IPS-18a (cell line): ENCODE results near the gene CA10.

Source experiments
- H3K27ac ChIP-seq: one replicate; pipeline ENCODE4 v1.5.1; 2013; ENCODE audit warnings: low read length
- H3K27me3 ChIP-seq: one replicate; pipeline ENCODE4 v1.6.1; 2013; ENCODE audit warnings: mild to moderate bottlenecking, low read length; ENCODE audit not compliant: control insufficient read depth, insufficient read depth
- H3K36me3 ChIP-seq: one replicate; pipeline ENCODE4 v1.6.1; 2013; ENCODE audit warnings: low read depth, low read length; ENCODE audit not compliant: control insufficient read depth
- H3K4me1 ChIP-seq: one replicate; pipeline ENCODE4 v1.6.1; 2013; ENCODE audit warnings: low read depth, low read length; ENCODE audit not compliant: control insufficient read depth
- H3K4me3 ChIP-seq: one replicate; pipeline ENCODE4 v1.5.1; 2013; ENCODE audit warnings: low read length
- H3K9ac ChIP-seq: one replicate; pipeline ENCODE4 v1.6.1; 2013; ENCODE audit warnings: mild to moderate bottlenecking, low read length, moderate library complexity
- H3K9me3 ChIP-seq: one replicate; pipeline ENCODE4 v1.6.1; 2013; ENCODE audit warnings: low read depth, low read length; ENCODE audit not compliant: control insufficient read depth

The CA10 gene

GRCh38 chr17:51646539-51646938 is 512.0 kb downstream of the CA10 start:
- no peak overlapping the region for H3K4me3 ChIP-seq
- peaks cover 7% of the 10 kb centered on the region for H3K4me1 ChIP-seq
- no peaks in the 10 kb centered on the region for H3K9me3 ChIP-seq
- no peaks in the 10 kb centered on the region for H3K27me3 ChIP-seq
- H3K9ac ChIP-seq = no peak overlapping the region
- H3K36me3 ChIP-seq = no peaks in the 10 kb centered on the region
- H3K27ac ChIP-seq = no peak overlapping the region

- H3K36me3 ChIP-seq = no peaks in the 10 kb centered on the region
- no peak overlapping the region for H3K4me3 ChIP-seq
- no peaks in the 10 kb centered on the region for H3K27me3 ChIP-seq
- peaks cover 7% of the 10 kb centered on the region for H3K4me1 ChIP-seq
- H3K27ac ChIP-seq = no peak overlapping the region
- no peaks in the 10 kb centered on the region for H3K9me3 ChIP-seq
- no peak overlapping the region for H3K9ac ChIP-seq
Observed at GRCh38 chr17:51645056-51645455, 513.5 kb downstream of the CA10 start.

- Histone ChIP-seq H3K27me3 (no peaks in the 10 kb centered on the region), H3K36me3 (no peaks in the 10 kb centered on the region), H3K4me3 (no peak overlapping the region), H3K27ac (no peak overlapping the region), H3K9me3 (no peaks in the 10 kb centered on the region), H3K9ac (no peak overlapping the region), H3K4me1 (peaks cover 12% of the 10 kb centered on the region)
Observed at GRCh38 chr17:51643702-51644490, 514.6 kb downstream of the CA10 start.

GRCh38 chr17:51642029-51642428 is 516.5 kb downstream of the CA10 start:
- H3K4me1 ChIP-seq = peaks cover 10% of the 10 kb centered on the region
- H3K27me3 ChIP-seq = no peaks in the 10 kb centered on the region
- no peaks in the 10 kb centered on the region for H3K36me3 ChIP-seq
- no peak overlapping the region for H3K4me3 ChIP-seq
- H3K9ac ChIP-seq = no peak overlapping the region
- no peak overlapping the region for H3K27ac ChIP-seq
- H3K9me3 ChIP-seq = no peaks in the 10 kb centered on the region

- Histone ChIP-seq H3K9me3 (no peaks in the 10 kb centered on the region), H3K27me3 (no peaks in the 10 kb centered on the region), H3K4me3 (no peak overlapping the region), H3K27ac (no peak overlapping the region), H3K36me3 (no peaks in the 10 kb centered on the region), H3K9ac (no peak overlapping the region), H3K4me1 (peaks cover 5% of the 10 kb centered on the region)
Observed at GRCh38 chr17:51640108-51640622, 518.3 kb downstream of the CA10 start.

GRCh38 chr17:51638971-51639370 is 519.5 kb downstream of the CA10 start:
- H3K27me3 ChIP-seq = no peaks in the 10 kb centered on the region
- H3K36me3 ChIP-seq = no peaks in the 10 kb centered on the region
- H3K27ac ChIP-seq = no peak overlapping the region

GRCh38 chr17:51636291-51636690 is 522.2 kb downstream of the CA10 start:
- no peak overlapping the region for H3K27ac ChIP-seq
- H3K36me3 ChIP-seq = no peaks in the 10 kb centered on the region
- H3K27me3 ChIP-seq = no peaks in the 10 kb centered on the region
- H3K9me3 ChIP-seq = no peaks in the 10 kb centered on the region
- H3K4me1 ChIP-seq = peaks cover 5% of the 10 kb centered on the region
- no peak overlapping the region for H3K9ac ChIP-seq
- H3K4me3 ChIP-seq = no peak overlapping the region

More at GRCh38 chr17:51638971-51639370, 519.5 kb downstream of the CA10 start:
- H3K9me3 ChIP-seq = no peaks in the 10 kb centered on the region
- H3K4me3 ChIP-seq = no peak overlapping the region
- H3K4me1 ChIP-seq = peaks cover 5% of the 10 kb centered on the region
- no peak overlapping the region for H3K9ac ChIP-seq

- no peaks in the 10 kb centered on the region for H3K27me3 ChIP-seq
- H3K9me3 ChIP-seq = no peaks in the 10 kb centered on the region
- H3K27ac ChIP-seq = no peak overlapping the region
- no peak overlapping the region for H3K9ac ChIP-seq
- no peaks in the 10 kb centered on the region for H3K36me3 ChIP-seq
- H3K4me1 ChIP-seq = peaks cover 7% of the 10 kb centered on the region
- H3K4me3 ChIP-seq = no peak overlapping the region
Observed at GRCh38 chr17:51630101-51630671, 528.3 kb downstream of the CA10 start.

GRCh38 chr17:51629232-51629631 is 529.3 kb downstream of the CA10 start:
- no peaks in the 10 kb centered on the region for H3K27me3 ChIP-seq
- no peaks in the 10 kb centered on the region for H3K36me3 ChIP-seq
- no peak overlapping the region for H3K9ac ChIP-seq
- H3K9me3 ChIP-seq = no peaks in the 10 kb centered on the region
- no peak overlapping the region for H3K27ac ChIP-seq
- no peak overlapping the region for H3K4me3 ChIP-seq
- H3K4me1 ChIP-seq = peaks cover 7% of the 10 kb centered on the region

- no peaks in the 10 kb centered on the region for H3K9me3 ChIP-seq
- H3K9ac ChIP-seq = no peak overlapping the region
- H3K27me3 ChIP-seq = no peaks in the 10 kb centered on the region
- no peaks in the 10 kb centered on the region for H3K36me3 ChIP-seq
- H3K27ac ChIP-seq = no peak overlapping the region
- no peak overlapping the region for H3K4me3 ChIP-seq
- H3K4me1 ChIP-seq = peaks cover 7% of the 10 kb centered on the region
Observed at GRCh38 chr17:51627779-51628178, 530.7 kb downstream of the CA10 start.

GRCh38 chr17:51618476-51618875 is 540.0 kb downstream of the CA10 start:
- no peaks in the 10 kb centered on the region for H3K9me3 ChIP-seq
- no peaks in the 10 kb centered on the region for H3K4me1 ChIP-seq
- no peak overlapping the region for H3K9ac ChIP-seq
- H3K27ac ChIP-seq = no peak overlapping the region
- no peaks in the 10 kb centered on the region for H3K27me3 ChIP-seq
- H3K36me3 ChIP-seq = no peaks in the 10 kb centered on the region
- H3K4me3 ChIP-seq = no peak overlapping the region

GRCh38 chr17:51617986-51618385 is 540.5 kb downstream of the CA10 start:
- H3K9me3 ChIP-seq = no peaks in the 10 kb centered on the region
- H3K4me1 ChIP-seq = no peaks in the 10 kb centered on the region
- no peaks in the 10 kb centered on the region for H3K27me3 ChIP-seq
- no peak overlapping the region for H3K4me3 ChIP-seq
- H3K36me3 ChIP-seq = no peaks in the 10 kb centered on the region
- H3K27ac ChIP-seq = no peak overlapping the region
- H3K9ac ChIP-seq = no peak overlapping the region
